Measurements from ENCODE around the gene ZBTB39.
"Not testable (repeated sequence)": the region's sequence is repeated elsewhere in the genome, so short reads cannot be mapped to it uniquely, and the experiment has no call there.

Gene ZBTB39

DNA sequence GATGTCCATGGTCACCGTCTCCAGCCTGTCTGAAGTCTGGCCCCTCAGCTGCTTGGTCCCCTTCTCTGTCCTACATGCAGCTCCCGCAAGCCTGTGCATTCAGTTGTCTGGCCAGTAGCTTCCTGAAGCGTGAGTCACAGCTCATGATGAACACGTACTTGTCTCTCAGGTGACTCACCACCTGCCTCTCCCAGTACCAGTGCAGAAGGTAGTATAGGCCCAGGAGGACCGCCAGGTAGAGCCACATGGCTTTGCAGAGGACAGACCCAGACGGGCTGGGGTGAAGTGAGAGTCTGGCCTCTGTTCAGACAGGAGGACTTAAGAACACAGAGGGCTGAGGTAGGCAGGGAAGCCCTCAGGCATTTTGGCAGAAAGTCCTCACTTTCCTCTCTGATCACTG lies 20.6 kb downstream of the ZBTB39 start:
- in situ Hi-C loops (cut with HindIII; ENCODE audit: low sequenced_read_pairs) = loop anchor here (10.0 kb wide), 2 partner anchors 141 to 231 kb away; partner anchors contain the start of gene PRIM1

DNA sequence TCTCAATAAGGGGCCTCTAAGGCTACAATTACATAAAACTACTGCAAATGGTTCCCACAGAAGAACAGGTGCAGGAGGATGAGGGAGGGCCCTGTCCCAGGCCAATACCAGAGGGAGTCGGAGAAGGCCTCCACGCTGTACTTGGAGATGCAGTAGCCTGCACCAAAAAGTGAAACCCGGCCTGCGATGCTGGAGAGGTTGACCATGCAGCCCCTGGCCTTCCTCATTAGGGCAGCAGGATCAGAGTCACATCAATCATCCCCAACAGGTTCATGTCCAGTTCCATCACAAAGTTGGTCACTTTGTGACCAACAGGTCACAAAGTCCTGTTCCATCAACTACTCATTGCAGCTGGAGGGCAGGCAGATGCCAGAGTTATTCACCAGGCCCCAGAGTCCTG lies 23.0 kb downstream of the ZBTB39 start:
- in situ Hi-C loops (cut with HindIII; ENCODE audit: low sequenced_read_pairs) = loop anchor here (10.0 kb wide), 2 partner anchors 139 to 229 kb away; partner anchors contain the start of gene PRIM1

DNA sequence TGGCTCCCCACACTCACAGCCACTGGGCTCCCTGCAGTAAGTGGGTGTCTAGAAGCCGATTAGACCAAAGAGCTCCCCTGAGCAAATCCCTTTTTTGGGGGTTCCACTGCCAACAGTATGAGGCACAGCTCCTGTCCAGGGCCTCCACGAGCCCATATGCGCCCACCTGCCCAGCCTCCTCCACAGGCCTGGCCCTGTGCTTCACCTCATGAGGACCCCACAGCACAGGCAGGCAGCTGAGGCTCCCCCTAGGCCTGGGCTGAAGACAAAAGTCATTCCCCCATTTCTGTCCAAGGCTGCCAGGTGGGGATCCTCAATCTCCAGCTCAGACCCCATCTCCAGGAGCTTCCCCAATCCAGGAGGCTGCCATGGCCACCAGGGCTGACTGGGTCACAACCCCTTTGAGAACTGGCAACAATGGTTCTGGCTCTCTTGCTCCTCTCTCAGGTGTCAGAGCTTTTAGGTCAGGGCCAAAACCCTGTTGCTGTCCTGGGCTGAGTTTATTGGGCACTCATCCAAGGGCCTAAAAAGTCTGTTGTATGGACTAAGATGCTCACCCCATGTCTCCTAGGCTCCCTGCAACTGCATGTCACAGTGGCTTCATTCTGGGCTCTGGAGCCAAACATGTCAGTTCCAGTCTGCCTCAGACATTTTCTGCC lies 23.6 kb downstream of the ZBTB39 start:
- in situ Hi-C loops (cut with HindIII; ENCODE audit: low sequenced_read_pairs) = loop anchor here (10.0 kb wide), 2 partner anchors 138 to 228 kb away; partner anchors contain the start of gene PRIM1

DNA sequence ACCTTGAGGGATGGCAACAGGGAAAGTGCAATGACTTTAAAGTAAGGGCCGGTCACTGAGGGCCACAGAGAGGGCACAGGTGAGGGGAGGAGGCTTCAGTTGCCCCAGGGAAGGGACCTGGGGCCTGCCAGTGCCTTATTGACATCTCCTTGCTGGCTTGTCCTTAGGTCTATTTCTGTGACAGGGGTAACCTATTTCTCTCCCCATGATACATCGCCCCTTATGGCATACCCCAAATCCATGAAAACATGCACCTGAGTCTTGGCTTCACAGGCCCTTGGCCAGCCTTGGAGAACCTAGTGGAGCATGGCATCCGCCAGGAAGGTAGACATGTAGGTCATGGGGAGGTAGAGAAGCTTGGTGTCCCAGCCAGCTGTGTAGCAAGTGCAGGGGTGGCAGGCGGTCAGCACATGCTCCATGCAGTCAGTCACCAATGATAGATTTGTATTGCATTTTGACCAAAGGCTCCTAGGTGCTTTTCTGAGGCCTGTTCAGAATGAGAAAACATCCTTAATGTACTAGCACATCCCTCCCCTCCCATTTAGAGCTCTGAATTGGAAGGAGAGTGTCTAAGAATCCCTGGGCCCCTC lies 25.3 kb downstream of the ZBTB39 start:
- in situ Hi-C loops (cut with HindIII; ENCODE audit: low sequenced_read_pairs) = loop anchor here (10.0 kb wide), 2 partner anchors 136 to 226 kb away; partner anchors contain the start of gene PRIM1

DNA sequence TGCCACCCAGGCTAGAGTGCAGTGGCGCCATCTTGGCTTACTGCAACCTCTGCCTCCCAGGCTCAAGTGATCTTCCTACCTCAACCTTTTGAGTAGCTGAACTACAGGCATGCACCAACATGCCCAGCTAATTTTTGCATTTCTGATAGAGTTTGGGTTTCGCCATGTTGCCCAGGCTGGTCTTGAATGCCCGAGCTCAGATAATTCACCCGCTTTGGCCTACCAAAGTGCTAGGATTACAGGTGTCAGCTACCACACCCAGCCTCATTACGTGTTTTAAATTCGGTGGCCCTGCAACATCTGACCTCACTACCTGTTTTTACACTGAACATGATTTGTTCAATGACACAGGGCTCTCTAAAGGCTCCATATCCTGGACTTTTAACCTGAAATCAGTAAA lies 26.1 kb downstream of the ZBTB39 start:
- in situ Hi-C loops (cut with HindIII; ENCODE audit: low sequenced_read_pairs) = loop anchor here (10.0 kb wide), 2 partner anchors 135 to 225 kb away; partner anchors contain the start of gene PRIM1

DNA sequence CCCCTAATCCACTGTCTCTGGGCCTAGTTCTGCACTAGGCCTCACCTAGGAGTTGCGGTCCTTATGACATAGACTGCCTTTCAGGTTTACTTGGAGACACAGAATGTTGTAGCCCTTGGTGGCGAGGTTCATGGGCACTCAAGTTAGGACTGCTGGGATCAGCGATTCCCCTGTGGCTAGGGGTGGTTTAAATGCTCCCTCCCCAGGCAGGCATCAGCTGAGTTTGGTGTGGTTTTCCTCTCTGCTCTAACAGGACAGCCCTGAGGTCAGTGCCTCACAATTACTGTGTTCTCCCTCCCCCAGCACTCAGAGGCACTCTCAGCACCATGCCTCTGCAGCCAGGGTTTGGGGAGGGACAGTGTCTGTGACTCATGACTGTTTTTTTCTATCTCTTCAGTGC lies 26.7 kb downstream of the ZBTB39 start:
- in situ Hi-C loops (cut with HindIII; ENCODE audit: low sequenced_read_pairs) = loop anchor here (10.0 kb wide), 2 partner anchors 135 to 225 kb away; partner anchors contain the start of gene PRIM1

DNA sequence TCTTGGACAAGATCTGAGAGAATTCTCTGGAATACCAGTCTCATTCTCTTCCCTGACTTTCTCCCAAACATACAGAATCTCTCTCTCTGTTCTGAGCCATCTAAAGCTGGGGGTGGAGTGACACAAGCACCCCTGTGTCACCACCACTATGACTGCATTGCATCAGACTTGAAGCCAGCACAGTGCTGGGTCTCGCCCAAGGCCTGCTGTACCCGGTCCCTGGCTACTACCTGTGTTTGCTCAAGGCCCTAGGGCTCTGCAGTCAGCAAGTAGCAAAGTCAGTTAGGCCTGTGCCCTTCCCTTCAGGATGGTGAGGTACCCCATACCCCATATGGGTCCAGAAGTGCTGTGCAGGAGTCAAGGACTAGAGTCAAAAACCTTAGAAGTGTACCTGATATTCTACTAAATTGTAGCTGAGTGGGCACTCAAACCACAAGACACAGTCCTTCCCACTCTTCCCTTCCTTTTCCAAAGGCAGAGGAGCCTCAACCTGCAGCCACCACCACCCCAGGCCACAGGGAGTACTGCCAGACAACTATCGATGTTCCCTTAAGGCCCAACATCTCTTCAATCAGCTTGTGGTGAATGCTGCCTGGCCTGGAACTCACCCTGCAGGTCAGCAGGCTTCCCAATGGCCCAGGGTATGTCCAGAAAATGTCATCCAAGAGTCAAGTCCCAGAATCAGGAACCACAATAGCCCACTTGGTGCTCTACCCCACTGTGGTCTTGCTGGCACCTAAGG lies 27.8 kb downstream of the ZBTB39 start:
- in situ Hi-C loops (cut with HindIII; ENCODE audit: low sequenced_read_pairs) = no loop called here

DNA sequence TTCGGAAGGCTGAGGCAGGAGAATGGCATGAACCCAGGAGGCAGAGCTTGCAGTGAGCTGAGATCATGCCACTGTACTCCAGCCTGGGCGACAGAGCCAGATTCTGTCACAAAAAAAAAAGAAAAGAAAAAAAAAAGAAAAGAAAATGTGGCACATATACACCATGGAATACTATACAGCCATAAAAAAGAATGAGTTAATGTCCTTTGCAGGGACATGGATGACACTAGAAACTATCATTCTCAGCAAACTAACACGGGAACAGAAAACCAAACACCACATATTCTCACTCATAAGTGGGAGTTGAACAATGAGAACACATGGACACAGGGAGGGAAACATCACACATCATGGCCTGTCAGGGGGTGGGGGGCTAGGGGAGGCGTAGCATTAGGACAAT lies 29.0 kb downstream of the ZBTB39 start:
- in situ Hi-C loops (cut with HindIII; ENCODE audit: low sequenced_read_pairs) = not testable (repeated sequence)

DNA sequence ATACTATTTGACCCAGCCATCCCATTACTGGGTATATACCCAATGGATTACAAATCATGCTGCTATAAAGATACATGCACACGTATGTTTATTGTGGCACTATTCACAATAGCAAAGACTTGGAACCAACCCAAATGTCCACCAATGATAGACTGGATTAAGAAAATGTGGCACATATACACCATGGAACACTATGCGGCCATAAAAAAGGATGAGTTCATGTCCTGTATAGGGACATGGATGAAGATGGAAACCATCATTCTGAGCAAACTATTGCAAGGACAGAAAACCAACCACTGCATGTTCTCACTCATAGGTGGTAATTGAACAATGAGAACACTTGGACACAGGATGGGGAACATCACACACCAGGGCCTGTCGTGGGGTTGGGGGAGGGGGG lies 32.1 kb downstream of the ZBTB39 start:
- in situ Hi-C loops (cut with HindIII; ENCODE audit: low sequenced_read_pairs) = not testable (repeated sequence)

DNA sequence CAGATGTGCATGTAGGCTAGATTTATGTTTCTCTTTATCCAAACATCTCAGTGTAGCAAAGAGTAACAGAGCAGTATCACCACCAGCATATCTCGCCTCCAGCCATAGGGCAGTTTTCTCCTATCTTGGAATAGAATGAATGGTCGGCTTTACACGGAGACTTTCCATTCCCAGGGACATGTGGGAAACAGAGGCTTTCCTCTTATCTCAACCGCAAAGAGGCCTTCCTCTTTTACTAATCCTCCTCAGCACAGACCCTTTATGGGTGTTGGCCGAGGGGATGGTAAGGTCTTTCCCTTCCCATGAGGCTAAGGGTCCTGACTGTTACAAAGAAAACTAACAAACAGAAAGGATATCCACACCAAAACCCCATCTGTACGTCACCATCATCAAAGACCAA lies 37.4 kb downstream of the ZBTB39 start:
- in situ Hi-C loops (cut with HindIII; ENCODE audit: low sequenced_read_pairs) = not testable (repeated sequence)

DNA sequence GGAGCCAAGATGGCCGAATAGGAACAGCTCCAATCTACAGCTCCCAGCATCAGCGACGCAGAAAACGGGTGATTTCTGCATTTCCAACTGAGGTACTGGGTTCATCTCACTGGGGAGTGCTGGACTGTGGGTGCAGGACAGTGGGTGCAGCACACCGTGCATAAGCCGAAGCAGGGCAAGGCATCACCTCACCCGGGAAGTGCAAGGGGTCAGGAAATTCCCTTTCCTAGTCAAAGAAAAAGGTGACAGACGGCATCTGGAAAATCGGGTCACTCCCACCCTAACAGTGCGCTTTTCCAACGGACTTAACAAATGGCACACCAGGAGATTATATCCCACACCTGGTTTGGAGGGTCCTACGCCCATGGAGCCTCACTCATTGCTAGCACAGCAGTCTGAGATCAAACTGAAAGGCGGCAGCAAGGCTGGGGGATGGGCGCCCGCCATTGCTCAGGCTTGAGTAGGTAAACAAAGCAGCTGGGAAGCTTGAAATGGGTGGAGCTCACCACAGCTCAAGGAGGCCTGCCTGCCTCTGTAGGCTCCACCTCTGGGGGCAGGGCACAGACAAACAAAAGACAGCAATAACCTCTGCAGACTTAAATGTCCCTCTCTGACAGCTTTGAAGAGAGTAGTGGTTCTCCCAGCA lies 40.2 kb downstream of the ZBTB39 start:
- in situ Hi-C loops (cut with HindIII; ENCODE audit: low sequenced_read_pairs) = not testable (repeated sequence)

DNA sequence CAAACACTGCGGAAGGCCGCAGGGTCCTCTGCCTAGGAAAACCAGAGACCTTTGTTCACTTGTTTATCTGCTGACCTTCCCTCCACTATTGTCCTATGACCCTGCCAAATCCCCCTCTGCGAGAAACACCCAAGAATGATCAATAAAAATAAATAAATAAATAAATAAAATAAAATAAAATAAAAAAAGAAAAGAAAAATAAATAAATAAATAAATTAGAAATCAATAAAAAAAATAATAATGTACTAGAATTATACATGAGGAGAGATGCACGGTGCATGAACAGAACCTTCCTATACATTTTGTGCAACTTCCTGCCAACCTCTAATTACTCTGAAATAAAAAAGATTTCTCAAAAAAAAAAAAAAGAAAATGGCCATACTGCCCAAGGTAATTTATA lies 41.2 kb downstream of the ZBTB39 start:
- in situ Hi-C loops (cut with HindIII; ENCODE audit: low sequenced_read_pairs) = not testable (repeated sequence)

DNA sequence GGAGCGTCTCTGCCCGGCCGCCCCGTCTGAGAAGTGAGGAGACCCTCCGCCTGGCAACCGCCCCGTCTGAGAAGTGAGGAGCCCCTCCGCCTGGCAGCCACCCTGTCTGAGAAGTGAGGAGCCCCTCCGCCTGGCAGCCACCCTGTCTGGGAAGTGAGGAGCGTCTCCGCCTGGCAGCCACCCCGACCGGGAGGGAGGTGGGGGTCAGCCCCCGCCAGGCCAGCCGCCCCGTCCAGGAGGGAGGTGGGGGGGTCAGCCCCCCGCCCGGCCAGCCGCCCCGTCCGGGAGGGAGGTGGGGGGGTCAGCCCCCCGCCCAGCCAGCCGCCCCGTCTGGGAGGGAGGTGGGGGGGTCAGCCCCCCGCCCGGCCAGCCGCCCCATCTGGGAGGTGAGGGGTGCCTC lies 42.8 kb downstream of the ZBTB39 start:
- in situ Hi-C loops (cut with HindIII; ENCODE audit: low sequenced_read_pairs) = not testable (repeated sequence)

DNA sequence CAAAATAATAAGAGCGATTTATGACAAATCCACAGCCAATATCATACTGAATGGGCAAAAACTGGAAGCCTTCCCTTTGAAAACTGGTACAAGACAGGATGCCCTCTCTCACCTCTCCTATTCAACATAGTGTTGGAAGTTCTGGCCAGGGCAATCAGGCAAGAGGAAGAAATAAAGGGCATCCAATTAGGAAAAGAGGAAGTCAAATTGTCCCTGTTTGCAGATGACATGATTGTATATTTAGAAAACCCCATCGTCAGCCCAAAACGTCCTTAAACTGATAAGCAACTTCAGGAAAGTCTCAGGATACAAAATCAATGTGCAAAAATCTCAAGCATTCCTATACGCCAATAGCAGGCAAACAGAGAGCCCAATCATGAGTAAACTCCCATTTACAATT lies 44.1 kb downstream of the ZBTB39 start:
- in situ Hi-C loops (cut with HindIII; ENCODE audit: low sequenced_read_pairs) = not testable (repeated sequence)

DNA sequence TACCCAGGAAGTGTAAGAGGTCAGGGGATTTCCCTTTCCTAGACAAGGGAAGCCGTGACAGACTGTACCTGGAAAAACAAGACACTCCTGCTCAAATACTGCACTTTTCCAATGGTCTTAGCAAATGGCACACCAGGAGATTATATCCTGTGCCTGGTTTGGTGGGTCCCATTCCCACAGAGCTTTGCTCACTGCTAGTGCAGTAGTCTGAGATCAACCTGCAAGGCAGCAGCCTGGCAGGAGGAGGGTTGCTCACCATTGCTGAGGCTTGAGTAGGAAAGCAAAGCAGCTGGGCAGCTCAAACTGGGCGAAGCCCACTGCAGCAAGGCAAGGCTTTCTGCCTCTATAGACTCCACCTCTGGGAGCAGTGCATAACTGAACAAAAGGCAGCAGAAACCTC lies 47.9 kb downstream of the ZBTB39 start:
- in situ Hi-C loops (cut with HindIII; ENCODE audit: low sequenced_read_pairs) = no loop called here

DNA sequence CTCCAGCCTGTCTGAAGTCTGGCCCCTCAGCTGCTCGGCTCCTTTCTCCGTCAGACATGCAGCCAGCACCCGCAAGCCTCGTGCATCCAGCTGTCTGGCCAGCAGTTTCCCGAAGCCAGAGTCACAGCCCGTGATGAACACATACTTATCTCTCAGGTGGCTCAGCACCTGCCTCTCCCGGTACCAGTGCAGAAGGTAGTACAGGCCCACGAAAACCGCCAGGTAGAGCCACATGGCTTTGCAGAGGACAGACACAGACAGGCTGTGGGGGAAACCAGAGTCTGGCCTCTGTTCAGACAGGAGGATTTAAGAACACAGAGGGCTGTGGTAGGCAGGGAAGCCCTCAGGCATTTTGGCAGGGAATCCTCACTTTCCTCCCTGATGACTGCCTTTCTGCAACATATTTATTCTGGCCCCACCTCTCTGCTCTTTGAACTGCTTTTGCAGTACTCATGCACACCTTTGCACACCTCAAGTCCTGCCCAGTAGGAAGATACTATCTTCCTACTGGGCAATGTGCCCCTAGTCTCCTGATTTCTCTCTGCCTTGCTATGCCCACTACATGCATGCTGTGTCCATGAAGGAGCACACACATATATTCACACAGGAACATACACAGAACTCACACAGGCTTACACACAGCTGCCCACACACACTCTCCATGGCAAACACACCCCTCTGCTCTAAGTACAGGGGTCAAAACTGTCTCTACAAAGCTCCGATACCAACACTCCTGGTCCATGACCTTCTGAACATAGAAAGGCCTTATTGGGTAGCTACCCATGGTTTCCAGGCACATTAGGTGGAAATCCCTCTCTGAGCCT lies 48.9 kb downstream of the ZBTB39 start, which contains the start of gene RDH16:
RDH16 (minus strand) TSS at position 380 of the 824 bp plus-strand sequence; CDS start at position 234, 146 bp downstream.
- in situ Hi-C loops (cut with HindIII; ENCODE audit: low sequenced_read_pairs) = no loop called here

DNA sequence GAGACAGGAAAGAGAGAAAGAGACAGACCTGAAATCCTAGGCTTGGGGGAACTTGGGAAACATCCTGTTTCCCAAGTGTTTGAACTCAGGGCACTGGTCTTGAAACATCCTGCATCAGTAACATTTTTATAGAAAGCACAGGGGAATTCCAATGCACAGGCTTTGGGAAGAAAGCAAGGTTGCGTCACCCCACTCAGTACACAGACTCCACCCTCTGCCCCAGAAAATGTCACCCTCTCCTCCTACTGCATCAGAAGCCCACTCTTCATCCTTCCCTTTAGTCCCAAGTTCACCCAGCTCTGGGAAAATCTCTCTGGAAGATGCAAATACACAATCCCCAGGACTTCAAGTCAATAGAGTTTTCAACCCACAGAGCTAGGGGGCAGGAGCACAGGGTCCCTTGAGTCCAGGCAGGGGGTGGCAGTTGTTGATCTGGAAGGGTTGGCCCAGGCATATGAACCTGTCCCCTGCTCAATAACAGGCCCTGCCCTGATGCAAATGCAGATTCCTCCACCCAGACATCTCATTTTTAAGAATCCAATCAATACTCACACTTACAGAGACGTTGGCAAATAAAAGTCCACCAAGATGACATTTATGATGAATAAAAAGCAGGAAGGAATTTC lies 50.6 kb downstream of the ZBTB39 start:
- in situ Hi-C loops (cut with HindIII; ENCODE audit: low sequenced_read_pairs) = no loop called here

DNA sequence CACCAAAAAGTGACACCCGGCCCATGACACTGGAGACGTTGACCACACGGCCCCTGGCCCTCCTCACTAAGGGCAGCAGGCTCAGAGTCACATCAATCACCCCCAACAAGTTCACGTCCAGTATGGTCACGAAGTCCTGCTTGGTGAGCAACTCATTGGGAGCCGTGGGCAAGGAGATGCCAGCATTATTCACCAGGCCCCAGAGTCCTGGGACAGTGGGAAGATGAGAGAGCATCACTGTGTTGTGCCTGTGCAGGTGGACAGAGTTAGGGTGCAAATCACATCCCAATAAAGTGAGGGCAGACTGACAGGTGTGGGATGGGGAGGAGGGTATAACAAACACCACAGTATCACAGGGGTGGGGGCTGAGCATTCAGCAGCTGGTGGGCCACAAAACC lies 51.4 kb downstream of the ZBTB39 start:
- in situ Hi-C loops (cut with HindIII; ENCODE audit: low sequenced_read_pairs) = no loop called here

DNA sequence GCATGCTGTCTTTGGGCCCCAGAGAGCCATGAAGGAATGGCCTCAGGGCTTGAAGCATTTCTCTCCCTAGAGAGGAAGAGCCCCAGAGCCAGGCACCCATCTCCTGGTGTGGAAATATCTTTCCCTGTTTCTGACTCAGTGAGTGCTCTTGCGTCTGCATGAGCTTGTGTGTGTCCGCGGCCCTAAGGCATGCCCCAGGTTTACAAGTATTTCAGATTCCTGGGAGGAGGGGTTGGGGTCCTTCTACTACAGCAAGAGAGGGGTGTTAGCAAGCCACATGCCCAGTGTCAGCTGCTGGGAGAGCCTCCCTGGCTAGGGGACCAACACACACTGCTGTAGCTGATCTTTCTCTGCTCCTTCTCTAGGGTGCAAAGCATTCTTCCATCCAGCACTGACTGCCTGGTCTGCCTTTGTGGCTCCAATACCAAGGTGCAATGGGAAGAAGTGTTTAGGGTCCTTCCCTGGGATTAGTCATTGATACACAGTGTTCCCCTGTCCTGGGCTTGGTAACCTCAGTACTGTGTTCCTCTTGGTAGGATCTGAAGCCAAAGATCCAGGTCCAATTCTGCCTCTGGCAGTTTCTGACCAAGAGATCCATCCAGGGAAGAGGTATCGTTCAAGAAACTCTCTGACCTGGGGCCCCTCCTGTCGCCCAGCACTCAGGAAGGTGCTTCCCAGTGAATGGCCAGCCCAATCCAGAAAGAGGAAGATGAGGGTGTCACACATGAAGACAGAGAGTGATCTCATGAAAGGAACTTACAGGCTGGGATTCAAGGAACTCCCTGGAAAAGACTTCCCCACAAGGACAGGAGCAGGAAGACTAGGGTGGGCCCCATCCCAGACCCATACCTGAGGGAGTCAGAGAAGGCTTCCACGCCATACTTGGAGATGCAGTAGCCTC lies 52.0 kb downstream of the ZBTB39 start:
- in situ Hi-C loops (cut with HindIII; ENCODE audit: low sequenced_read_pairs) = no loop called here
